GM12891 (cell line): ENCODE measurements around the gene LEPR.

Experiments
- POLR2A ChIP-seq: IDR thresholded peaks from 2 replicates; pipeline ENCODE4 v1.6.1; 2011; ENCODE audit warnings: low read depth, low read length, control low read depth
- POLR2AphosphoS5 ChIP-seq: IDR thresholded peaks from 2 replicates; pipeline ENCODE4 v1.6.1; 2011; ENCODE audit warnings: low read depth, low read length, control low read depth
- POU2F2 ChIP-seq: IDR thresholded peaks from 2 replicates; pipeline ENCODE4 v1.6.1; 2011; ENCODE audit warnings: low read depth, mild to moderate bottlenecking, control low read depth, low read length, moderate library complexity
- SPI1 ChIP-seq: IDR thresholded peaks from 2 replicates; pipeline ENCODE4 v1.6.1; 2011; ENCODE audit warnings: low read depth, low read length, control low read depth
- TAF1 ChIP-seq: IDR thresholded peaks from 2 replicates; pipeline ENCODE4 v1.6.1; 2011; ENCODE audit warnings: low read depth, low read length, control low read depth

DNA sequence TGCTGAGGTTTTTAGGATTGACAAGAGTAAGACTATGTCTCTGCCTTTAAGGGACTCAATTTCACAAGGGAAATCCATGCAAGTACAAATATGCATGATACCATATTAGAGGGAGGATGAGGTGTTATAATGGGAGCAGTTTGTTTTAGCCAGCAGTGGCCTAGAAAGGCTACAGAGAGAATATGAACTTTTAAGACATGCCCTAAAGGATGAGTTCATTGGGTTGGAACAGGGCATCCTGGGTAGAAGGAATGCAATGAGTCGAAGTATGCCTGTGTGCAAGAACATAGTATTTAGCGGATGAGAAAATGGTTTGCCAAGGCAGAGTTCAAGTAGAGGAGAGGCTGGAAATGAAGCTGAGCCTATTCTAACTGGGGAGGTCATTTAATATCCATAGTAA, 32.6 kb upstream of the LEPR start:
- TF ChIP-seq TAF1 (no peak), POLR2AphosphoS5 (no peak), POLR2A (no peak), SPI1 (no peak), POU2F2 (no peak)
